GM15510 (cell line): ENCODE measurements around the gene TXNDC17.

ENCODE experiments used
- POLR2A ChIP-seq: IDR thresholded peaks from 3 replicates; pipeline ENCODE4 v1.6.1; 2011; ENCODE audit warnings: borderline replicate concordance; ENCODE audit not compliant: insufficient read length; ENCODE audit errors: extremely low read depth

Gene TXNDC17

DNA sequence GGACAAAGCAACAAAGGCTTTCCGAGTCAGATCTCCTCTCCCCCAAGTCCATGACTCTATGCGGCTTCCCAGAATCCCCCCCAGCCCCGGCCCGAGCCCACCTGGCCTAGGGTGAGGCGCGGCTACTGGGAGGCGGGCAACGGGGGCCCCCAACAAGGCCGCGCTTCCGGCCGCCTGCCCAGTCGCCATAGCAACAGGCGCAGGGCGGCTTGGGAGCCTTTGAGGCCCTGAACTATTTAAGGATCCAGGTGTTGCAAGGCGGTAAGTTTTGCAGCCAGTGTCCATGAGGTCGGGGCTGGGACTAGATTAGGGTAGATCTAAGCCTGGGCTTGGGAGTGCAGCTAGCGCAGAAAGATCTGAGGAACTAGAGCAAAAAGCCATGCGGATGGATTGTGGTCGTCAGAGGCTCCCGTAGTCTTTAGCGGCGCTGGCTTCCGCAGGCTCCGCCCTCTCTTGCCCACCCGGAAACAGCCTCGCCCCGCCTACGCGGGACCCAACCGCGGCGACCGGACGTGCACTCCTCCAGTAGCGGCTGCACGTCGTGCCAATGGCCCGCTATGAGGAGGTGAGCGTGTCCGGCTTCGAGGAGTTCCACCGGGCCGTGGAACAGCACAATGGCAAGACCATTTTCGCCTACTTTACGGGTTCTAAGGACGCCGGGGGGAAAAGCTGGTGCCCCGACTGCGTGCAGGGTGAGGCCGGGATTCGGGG, at the start of gene TXNDC17, which contains the start of gene KIAA0753:
Gene TXNDC17 (plus strand): TSS at position 525 of the 711 bp plus-strand sequence. CDS start 23 bp downstream, at position 548.
Gene KIAA0753 (minus strand): TSS at position 176 of the 711 bp plus-strand sequence. CDS start 5,608 bp downstream, outside the sequence.
- TF ChIP-seq POLR2A: peak; percentile 96

GRCh38 chr17:6591599-6592158, 49.2 kb upstream of the TXNDC17 start:
- TF ChIP-seq POLR2A: no peak

DNA sequence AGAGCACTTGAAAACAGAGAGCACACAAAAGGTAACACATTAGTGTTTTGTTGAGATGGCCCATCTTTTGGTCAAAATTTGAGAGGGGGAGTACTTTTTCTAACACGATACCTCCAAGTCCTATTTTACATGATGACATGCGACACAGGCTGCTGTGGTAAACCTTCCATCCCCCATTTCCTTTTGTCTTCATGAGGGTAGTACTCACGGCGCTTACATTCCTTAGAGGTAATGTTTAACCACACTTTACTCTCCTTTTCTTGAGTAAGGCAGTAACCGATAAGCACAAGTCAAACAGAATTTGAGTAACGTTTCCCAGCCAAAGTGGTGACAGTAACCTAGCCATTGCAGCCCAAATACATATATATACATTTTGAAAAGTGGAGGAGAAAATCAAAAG, 48.7 kb upstream of the TXNDC17 start:
- TF ChIP-seq POLR2A: no peak

GRCh38 chr17:6596081-6596480, 44.8 kb upstream of the TXNDC17 start:
- no peak for TF ChIP-seq POLR2A

GRCh38 chr17:6596511-6596910, 44.3 kb upstream of the TXNDC17 start:
- no peak for TF ChIP-seq POLR2A

GRCh38 chr17:6596941-6597340, 43.9 kb upstream of the TXNDC17 start:
- no peak for TF ChIP-seq POLR2A

- no peak for TF ChIP-seq POLR2A
Measured at GRCh38 chr17:6597727-6598126, 43.1 kb upstream of the TXNDC17 start.

- no peak for TF ChIP-seq POLR2A
Measured at GRCh38 chr17:6599364-6599763, 41.5 kb upstream of the TXNDC17 start.

GRCh38 chr17:6602141-6602540, 38.7 kb upstream of the TXNDC17 start:
- TF ChIP-seq POLR2A: no peak

- no peak for TF ChIP-seq POLR2A
Measured at GRCh38 chr17:6603744-6604325, 37.0 kb upstream of the TXNDC17 start.

GRCh38 chr17:6605142-6605541, 35.7 kb upstream of the TXNDC17 start:
- TF ChIP-seq POLR2A: no peak

DNA sequence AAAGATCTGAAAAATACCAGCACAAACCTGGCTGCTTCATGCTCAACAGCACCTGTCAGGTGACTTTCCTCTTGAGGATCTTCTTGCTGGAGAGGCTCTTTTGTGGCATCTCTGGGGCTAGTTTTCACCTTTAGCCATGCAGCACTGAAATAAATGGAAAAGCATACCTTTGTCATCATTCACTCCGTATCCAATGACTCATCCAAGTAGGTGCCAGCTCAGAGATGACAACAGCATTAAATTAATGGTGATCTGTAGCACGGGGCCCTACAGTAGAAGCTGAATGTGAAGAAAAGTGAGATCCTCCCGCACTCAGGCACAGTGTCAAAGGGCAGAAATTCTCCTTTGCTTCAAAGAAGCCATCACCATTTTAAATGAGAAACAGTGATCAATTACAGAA, 32.5 kb upstream of the TXNDC17 start:
- TF ChIP-seq POLR2A: no peak

DNA sequence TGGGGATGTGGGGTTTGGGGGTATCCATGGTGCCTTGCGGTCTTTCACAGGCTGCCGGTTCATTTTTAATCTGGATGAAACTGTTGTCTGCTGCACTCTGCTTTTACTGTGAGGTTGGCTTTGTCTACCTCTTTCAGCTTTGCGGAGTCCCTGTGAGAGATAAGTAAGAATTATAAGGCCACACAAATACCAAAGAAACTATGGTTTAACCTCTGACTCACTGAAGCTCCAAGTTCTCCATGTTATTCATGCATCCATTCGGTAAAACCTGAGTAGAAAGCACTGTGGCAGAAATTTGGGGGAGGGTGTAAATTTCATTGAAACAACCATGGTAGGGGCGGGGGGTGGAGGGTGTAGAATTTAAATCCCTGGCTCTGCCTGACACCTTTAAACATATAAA, 30.8 kb upstream of the TXNDC17 start:
- no peak for TF ChIP-seq POLR2A

DNA sequence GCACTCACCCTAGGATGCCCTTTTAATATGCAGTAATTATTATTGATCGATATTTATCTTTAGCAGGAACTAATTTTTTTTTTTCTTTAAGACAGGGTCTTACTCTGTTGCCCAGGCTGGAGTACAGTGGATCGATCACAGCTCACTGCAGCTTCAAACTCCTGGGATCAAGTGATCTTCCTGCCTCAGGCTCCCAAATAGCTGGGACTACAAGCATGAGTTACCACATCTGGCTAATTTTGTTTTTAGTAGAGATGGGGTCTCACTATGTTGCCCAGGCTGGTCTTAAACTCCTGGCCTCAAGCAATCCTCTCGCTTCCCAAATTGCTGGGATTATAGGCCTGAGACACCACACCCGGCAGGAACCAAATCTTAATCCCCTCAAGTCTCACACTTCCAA, 29.6 kb upstream of the TXNDC17 start:
- TF ChIP-seq POLR2A: no peak

GRCh38 chr17:6623941-6624340, 16.9 kb upstream of the TXNDC17 start:
- TF ChIP-seq POLR2A: no peak

DNA sequence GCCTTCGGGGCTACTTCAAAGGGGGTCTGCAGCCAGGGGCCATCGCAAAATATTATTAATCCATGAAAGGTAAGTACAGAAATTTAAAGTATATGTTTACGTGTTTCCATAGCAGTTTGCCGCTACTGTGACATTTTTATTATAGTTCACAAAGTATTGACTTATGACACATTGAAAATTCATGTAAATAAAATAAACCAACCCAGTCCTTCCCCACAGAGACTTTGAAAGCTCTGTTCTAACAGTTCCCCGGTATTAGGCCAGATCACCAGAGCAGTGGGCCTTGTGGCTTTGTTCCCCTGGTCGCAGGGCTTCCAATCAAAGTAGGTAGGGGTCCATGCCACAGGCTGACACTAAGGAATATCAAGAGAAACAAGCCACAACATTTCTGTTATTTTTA, 14.2 kb upstream of the TXNDC17 start:
- TF ChIP-seq POLR2A: no peak

- no peak for TF ChIP-seq POLR2A
Measured at GRCh38 chr17:6627019-6627418, 13.8 kb upstream of the TXNDC17 start.

DNA sequence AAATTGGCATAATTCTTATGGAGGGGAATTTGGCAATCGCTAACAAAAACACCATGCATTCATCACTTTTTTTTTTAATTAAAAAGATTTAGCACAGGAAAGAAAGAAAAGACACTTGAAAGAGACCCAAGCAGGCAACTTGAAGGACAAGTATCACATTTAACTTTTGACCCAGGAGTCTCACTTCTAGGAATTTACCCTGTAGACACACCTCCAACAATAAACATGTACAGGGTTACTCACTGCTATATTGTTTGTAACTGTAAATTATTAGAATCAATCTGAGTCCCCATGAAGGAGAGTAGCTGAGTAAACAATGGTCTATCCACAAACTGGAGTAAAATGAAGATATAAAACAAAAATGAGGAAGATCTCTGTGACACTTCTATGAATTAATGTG, 10.5 kb upstream of the TXNDC17 start:
- TF ChIP-seq POLR2A: no peak
